Lower lobe of right lung (tissue), 2 donors: ENCODE data around the gene PRPS1. TPM values are rescaled to one million over a fixed set of nuclear protein-coding genes. Genes with fewer than 3 reads are reported as not detected.

ENCODE experiments used
- ATAC-seq, 2 donors: fragments of 200-7000 bp; cut with Tn5 transposase; one replicate each; pipeline ENCODE4 v1.9.1; 2020 to 2022; ENCODE audit warnings: mild to moderate bottlenecking in 2 of 2, moderate library complexity in 2 of 2
- DNase-seq: peaks from one replicate; pipeline ENCODE4 v3.0.0-alpha.2; 2020
- H3K27ac ChIP-seq: fragments of 200-600 bp; one replicate; pipeline ENCODE4 v1.8.0; 2022
- H3K27me3 ChIP-seq: fragments of 200-600 bp; one replicate; pipeline ENCODE4 v1.8.0; 2022; ENCODE audit warnings: low read depth
- H3K36me3 ChIP-seq: fragments of 200-600 bp; one replicate; pipeline ENCODE4 v1.8.0; 2022; ENCODE audit warnings: mild to moderate bottlenecking
- H3K4me1 ChIP-seq: fragments of 200-600 bp; one replicate; pipeline ENCODE4 v1.8.0; 2022
- H3K4me3 ChIP-seq: fragments of 200-600 bp; one replicate; pipeline ENCODE4 v1.8.0; 2022; ENCODE audit warnings: mild to moderate bottlenecking
- H3K9me3 ChIP-seq: fragments of 200-600 bp; one replicate; pipeline ENCODE4 v1.8.0; 2022
- CTCF ChIP-seq: fragments of 200-600 bp; IDR thresholded peaks from one replicate; pipeline ENCODE4 v1.8.0; 2022; ENCODE audit warnings: antibody characterized with exemption, mild to moderate bottlenecking
- intact Hi-C: fragments of 100-400 bp; cut with DNase I; formaldehyde crosslinking; loops from one replicate; pipeline ENCODE4 v1.11.0; 2022
- total RNA-seq: library from RNA; stranded (reverse); fragmentation: NEBNext Ultra II Directional; extraction: Animal tissue kit (Norgen Biotek cat#: 25700); gene quantifications from one replicate; pipeline ENCODE4 v1.2.1, GENCODE V29; 2021
- donor health status: DM: no; HTN: yes; CAD: no; lungs with severe emphysema.

PRPS1 gene
- total RNA-seq, 1 donor from 2014 or later: 26.9 TPM

GRCh38 chrX:107654872-107655761 is 26.8 kb downstream of the PRPS1 start:
- peak overlapping the region; percentile 19 for H3K4me3 ChIP-seq
- DNase-seq: peak; percentile 71
- H3K9me3 ChIP-seq: no peaks in the 10 kb centered on the region
- H3K4me1 ChIP-seq: peaks cover 11% of the 10 kb centered on the region
- no peaks in the 10 kb centered on the region for H3K27me3 ChIP-seq
- peak; percentile 94 to 96 for ATAC-seq
- peak; percentile 68 for TF ChIP-seq CTCF
- H3K36me3 ChIP-seq: peaks cover 6% of the 10 kb centered on the region
- peak overlapping the region; percentile 64 for H3K27ac ChIP-seq
- intact Hi-C loops: loop anchor here (10.0 kb wide), 1 partner anchor 120 kb away; the partner anchor contains the start of genes NCBP2L and TSC22D3

- Histone ChIP-seq H3K9me3 (no peaks in the 10 kb centered on the region), H3K4me1 (peaks cover 11% of the 10 kb centered on the region), H3K27ac (no peak overlapping the region), H3K4me3 (no peak overlapping the region), H3K27me3 (no peaks in the 10 kb centered on the region), H3K36me3 (peaks cover 2% of the 10 kb centered on the region)
- intact Hi-C loops: loop anchor here (10.0 kb wide), 1 partner anchor 118 kb away; the partner anchor contains the start of genes NCBP2L and TSC22D3
- no peak for DNase-seq
- no peak for ATAC-seq
- no peak for TF ChIP-seq CTCF
These were observed 28.7 kb downstream of the PRPS1 start for GRCh38 chrX:107656978-107657377.

- intact Hi-C loops: loop anchor here (10.0 kb wide), 1 partner anchor 116 kb away; the partner anchor contains the start of genes NCBP2L and TSC22D3
- no peak for ATAC-seq
- H3K4me3 ChIP-seq: no peak overlapping the region
- H3K36me3 ChIP-seq: peaks cover 2% of the 10 kb centered on the region
- peaks cover 11% of the 10 kb centered on the region for H3K4me1 ChIP-seq
- no peaks in the 10 kb centered on the region for H3K9me3 ChIP-seq
- H3K27me3 ChIP-seq: no peaks in the 10 kb centered on the region
- no peak overlapping the region for H3K27ac ChIP-seq
- no peak for TF ChIP-seq CTCF
- DNase-seq: no peak
These were observed 30.4 kb downstream of the PRPS1 start for GRCh38 chrX:107658660-107659059.

- TF ChIP-seq CTCF: no peak
- intact Hi-C loops: loop anchor here (10.0 kb wide), 1 partner anchor 116 kb away; the partner anchor contains the start of genes NCBP2L and TSC22D3
- peaks cover 11% of the 10 kb centered on the region for H3K4me1 ChIP-seq
- ATAC-seq (no peak), DNase-seq (no peak)
- no peak overlapping the region for H3K4me3 ChIP-seq
- H3K27ac ChIP-seq: no peak overlapping the region
- H3K27me3 ChIP-seq: no peaks in the 10 kb centered on the region
- peaks cover 5% of the 10 kb centered on the region for H3K36me3 ChIP-seq
- H3K9me3 ChIP-seq: no peaks in the 10 kb centered on the region
These were observed 31.0 kb downstream of the PRPS1 start for GRCh38 chrX:107659286-107659685.

- DNase-seq (no peak), ATAC-seq (peak in 1 of 2 donors; percentile 35)
- peaks cover 7% of the 10 kb centered on the region for H3K4me1 ChIP-seq
- H3K36me3 ChIP-seq: peaks cover 7% of the 10 kb centered on the region
- H3K9me3 ChIP-seq: no peaks in the 10 kb centered on the region
- intact Hi-C loops: loop anchor here (10.0 kb wide), 1 partner anchor 115 kb away; the partner anchor contains the start of genes NCBP2L and TSC22D3
- no peak overlapping the region for H3K4me3 ChIP-seq
- TF ChIP-seq CTCF: peak; percentile 56
- H3K27me3 ChIP-seq: no peaks in the 10 kb centered on the region
- no peak overlapping the region for H3K27ac ChIP-seq
These were observed 31.5 kb downstream of the PRPS1 start for GRCh38 chrX:107659768-107660167.
